GM12874 (cell line): Measurements from ENCODE around the gene EVC.

Source experiments
- TF ChIP-seq, protein P1 (sequence below): IDR thresholded peaks from 2 replicates; pipeline ENCODE4 v1.5.1; 2011; ENCODE audit warnings: low read depth, mild to moderate bottlenecking, control low read depth, low read length, moderate library complexity; ENCODE audit not compliant: insufficient read depth

EVC gene

DNA sequence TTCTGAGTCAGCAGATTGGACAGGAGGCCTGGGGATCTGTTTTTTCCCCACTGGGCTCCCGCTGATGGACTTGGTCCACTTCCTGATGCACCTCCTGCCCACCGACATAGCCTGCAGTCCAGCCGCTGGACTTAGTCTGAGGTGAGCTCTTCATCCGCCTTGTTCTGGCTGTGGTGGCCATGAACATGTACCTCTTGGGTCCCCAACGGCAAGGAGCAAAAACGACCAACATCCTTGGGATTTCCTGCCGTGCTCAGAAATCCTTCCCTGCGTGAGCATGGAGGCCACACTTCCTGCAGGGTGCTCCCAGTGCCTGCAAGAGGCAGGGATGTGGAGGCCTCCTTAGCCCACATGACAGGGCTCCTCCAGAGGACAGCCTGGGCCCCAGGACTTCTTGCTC is 105.1 kb downstream of the EVC start:
- TF ChIP-seq, protein P1, sequence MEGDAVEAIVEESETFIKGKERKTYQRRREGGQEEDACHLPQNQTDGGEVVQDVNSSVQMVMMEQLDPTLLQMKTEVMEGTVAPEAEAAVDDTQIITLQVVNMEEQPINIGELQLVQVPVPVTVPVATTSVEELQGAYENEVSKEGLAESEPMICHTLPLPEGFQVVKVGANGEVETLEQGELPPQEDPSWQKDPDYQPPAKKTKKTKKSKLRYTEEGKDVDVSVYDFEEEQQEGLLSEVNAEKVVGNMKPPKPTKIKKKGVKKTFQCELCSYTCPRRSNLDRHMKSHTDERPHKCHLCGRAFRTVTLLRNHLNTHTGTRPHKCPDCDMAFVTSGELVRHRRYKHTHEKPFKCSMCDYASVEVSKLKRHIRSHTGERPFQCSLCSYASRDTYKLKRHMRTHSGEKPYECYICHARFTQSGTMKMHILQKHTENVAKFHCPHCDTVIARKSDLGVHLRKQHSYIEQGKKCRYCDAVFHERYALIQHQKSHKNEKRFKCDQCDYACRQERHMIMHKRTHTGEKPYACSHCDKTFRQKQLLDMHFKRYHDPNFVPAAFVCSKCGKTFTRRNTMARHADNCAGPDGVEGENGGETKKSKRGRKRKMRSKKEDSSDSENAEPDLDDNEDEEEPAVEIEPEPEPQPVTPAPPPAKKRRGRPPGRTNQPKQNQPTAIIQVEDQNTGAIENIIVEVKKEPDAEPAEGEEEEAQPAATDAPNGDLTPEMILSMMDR, result no peak

DNA sequence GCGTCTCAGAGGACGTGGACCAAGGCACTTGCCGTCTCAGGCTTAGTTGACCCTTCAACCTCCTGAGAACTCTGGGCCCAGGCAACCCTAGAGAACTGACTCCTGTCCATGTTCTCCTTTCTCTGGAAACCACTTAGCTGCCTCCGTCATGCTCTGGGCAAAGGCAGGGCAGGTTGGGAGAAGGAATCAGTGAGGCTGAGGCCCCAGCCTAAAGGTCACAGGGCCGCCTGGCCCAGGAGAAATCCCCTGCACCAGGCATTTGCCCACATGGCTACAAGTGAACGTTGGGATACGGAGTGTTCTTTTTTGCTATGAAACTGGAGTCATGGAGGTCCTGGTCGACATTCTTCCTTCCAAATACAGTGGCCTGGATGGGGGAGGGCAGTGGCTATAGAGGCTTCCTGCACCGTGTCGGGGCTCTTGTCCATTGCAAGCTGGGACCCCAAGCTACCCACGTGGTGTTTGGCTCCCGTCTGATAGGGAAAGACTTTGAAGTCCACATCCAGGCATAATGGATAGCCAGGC is 105.9 kb downstream of the EVC start:
- TF ChIP-seq, protein P1, result no peak

DNA sequence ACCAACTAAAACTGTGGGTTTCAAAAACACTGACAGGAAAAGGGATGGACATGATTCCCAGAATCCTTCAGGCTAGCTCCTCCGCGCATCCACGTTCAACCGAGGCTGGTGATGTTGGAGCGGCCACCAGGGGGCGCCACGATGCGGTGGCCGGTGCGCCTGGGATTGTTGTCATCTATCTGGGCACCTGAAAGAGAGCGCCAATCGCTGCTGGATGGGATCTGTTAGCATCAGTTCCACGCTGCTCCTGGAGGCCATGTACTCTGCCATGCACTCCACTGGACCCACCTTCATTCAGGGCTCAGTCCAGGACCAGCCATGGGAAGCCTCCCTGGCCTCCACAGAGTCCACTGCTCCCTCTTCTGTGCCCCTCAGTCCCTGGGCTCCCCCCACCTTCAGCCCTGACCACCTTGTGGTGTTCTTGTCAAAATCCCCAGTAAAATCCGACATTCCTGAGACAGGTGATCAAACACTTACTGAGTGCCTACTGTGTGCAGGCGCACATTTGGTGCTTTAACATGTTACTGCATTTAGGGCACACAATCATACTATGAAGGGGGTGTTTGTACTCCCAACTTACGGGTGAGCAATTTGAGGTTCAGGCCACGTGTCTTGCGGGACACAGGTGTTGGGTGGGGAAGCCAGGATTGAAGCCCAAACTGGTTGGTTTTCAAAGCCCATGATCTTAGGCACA is 110.8 kb downstream of the EVC start:
- TF ChIP-seq, protein P1, result peak; percentile 65; the same call in 1 of the 2 replicates

DNA sequence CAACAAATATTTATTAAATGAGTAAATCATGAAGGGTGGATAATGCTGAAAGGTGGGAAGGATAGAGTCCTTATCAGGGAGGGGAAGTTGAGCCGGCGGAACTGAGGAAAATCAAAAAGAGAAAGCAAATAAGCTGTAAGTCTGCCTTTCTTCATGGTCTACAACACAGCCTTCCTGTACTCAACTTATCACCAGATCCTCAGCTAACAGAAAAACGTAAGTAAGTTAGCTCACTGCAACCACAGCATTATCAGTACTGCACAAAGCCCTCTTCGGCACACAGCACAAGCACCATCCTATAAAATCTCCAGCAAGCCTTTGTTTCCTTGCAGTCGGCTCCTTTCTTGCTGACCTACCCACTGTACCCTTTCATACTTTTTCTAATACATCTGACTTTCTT is 111.6 kb downstream of the EVC start:
- TF ChIP-seq, protein P1, result no peak

DNA sequence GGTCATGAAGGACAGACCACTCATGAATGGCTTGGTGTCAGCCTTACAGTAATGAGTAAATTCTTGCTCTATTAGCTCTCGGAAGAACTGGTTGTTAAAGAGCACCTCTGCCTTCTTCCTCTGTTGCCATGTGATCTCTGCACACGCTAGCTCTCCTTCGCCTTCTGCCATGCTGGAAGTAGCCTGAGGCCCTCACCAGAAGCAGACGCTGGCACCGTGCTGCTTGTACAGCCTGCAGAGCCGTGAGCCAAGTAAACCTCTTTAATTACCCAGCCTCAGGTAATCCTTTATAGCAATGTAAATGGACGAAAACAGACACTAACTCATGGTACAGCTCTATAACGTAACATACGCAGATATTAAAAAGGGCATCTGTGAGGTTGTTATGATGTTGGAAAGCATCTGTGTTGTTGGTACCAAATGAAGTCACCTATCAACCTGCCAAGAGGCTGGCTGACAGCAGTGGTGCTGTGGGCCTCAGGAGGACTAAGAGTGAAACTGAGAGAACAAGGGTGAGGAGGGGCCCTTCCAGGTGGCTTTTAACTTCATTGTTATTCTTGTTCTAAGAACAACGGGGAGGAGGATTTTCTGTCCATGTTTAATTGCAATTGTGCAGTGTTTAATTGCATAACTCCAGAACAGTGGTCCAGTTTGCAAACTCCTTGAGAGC is 112.7 kb downstream of the EVC start:
- TF ChIP-seq, protein P1, result no peak

DNA sequence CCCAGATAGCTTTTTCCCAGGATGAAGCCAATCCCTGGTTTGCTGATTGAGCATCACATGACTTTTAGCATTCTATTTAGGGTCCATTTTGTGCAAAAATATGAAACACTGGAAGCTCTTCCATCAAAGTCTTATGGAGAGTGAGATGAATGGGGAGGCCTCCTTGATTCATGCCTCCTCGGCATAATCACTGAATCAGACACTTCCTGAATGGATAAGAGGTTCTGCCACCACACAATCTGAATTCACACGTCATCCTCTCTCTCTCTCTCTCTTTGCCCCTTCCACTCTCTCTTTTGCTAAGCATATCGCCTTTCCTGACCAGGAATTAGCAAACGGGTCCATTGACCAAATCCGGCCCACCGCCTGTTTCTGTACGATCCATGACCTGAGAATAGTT is 113.2 kb downstream of the EVC start:
- TF ChIP-seq, protein P1, result no peak

DNA sequence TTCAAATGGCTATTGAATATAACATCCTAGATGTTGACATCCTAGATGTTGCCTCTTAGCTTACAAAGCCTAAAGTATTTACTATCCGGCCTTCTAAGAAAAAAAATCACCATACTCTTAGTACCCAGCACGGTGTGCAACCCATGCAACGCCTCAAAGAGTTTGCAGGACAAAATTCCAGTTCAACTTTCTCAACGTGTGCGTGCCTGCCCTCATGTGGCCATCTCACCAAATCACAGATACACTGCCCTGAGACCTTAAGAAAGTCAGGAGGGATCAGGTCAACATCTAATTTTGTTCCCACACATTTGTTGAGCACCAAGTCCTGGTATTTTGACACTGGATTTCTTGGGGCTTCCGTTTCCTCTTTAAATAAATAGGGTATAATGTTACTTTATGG is 113.6 kb downstream of the EVC start:
- TF ChIP-seq, protein P1, result 0 out of 2 replicates have a peak, but pooled peaks have one; percentile 31
